ENCODE results near the gene LAPTM5. TPM values are rescaled to one million over a fixed set of nuclear protein-coding genes. Genes with fewer than 3 reads are reported as not detected.

The LAPTM5 gene
- total RNA-seq, 1 experiment from 2014 or later = 1.5 TPM

DNA sequence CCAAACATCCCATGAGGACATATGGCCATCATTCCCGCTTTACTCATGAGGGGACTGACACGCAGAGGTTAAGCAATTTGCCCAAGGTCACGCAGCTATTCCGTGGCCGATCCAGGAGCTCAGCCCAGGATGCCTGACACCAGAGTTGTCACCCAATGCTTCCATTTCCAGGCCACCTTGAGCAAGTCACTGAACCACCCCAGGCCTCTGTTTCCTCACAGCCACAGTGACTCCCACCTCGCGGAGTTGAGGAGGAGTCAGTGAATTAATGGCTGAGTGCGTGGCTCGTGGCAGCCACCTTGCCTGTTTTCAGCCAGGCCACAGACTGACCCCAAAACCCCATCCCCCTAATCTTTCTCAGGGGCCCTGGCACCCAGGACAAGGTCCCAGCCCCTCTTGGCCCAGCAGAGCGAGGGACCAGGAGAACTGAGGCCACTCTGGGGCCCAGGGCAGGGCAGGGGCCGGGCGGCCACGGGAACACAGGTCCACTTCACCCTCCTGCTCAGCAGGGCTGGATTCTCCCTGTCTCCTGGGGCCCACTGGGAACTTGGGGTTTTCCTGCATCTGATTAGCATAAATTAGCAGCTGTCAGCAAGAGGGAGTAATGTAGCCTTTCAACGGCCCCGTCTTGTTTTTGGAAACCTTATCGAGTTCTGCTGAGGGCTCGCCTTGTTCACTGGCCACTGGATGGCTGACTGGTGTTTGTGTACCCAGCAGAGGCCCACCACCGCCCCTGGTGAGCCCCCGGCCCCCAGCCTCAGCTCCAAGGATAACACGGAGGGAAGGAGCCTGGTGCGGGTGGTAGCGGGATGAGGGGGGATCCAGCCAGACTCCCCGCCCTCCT, 19.7 kb upstream of the LAPTM5 start:
- DNase-seq (ENCODE audit: low read depth, low spot score) = no peak
- no peak for ATAC-seq
- H3K4me2 ChIP-seq (ENCODE audit: low read length) = no peak overlapping the region
- BruUV-seq (replicated peaks) = no TSS peak
- H3K9me2 ChIP-seq (ENCODE audit: insufficient read depth) = no peaks in the 10 kb centered on the region
- H3K79me2 ChIP-seq (ENCODE audit: insufficient read depth, low read length) = no peaks in the 10 kb centered on the region
- intact Hi-C loops (cut with micrococcal nuclease) = no loop called here
- no peaks in the 10 kb centered on the region for H3K9me3 ChIP-seq (ENCODE audit: control insufficient read depth in 1 of 2, insufficient read depth in 1 of 2, low read depth in 1 of 2, low read length in 2 of 2)
- peaks cover 0 to 20% of the 10 kb centered on the region in 2 experiments; a peak in 3 of 4 replicates for H3K4me1 ChIP-seq (ENCODE audit: control insufficient read depth in 1 of 2, insufficient read depth in 2 of 2, low read length in 2 of 2)
- H4K20me1 ChIP-seq (ENCODE audit: insufficient read depth) = no peaks in the 10 kb centered on the region
- ChIA-PET CTCF (interaction anchor here (3.9 to 4.7 kb wide), 3 partner anchors 51 to 133 kb away, joined by 49 to 210 read pairs (median 59); partner anchors contain the start of gene MATN1), RAD21 (ENCODE audit: low non-redundant PET in 1 of 2, low total read pairs in 2 of 2, uncharacterized antibody in 2 of 2, unreplicated experiment in 2 of 2) (interaction anchor here (3.2 to 3.4 kb wide), 2 partner anchors 58 kb away, joined by 35 to 39 read pairs; no protein-coding TSS in a partner anchor), POLR2A (interaction anchor here (3.2 kb wide), 1 partner anchor 58 kb away, joined by 43 read pairs; no protein-coding TSS in a partner anchor)
- no peak overlapping the region for H3K9ac ChIP-seq (ENCODE audit: low read length)
- H3K27ac ChIP-seq (ENCODE audit: low read depth, low read length) = no peak overlapping the region
- no peaks in the 10 kb centered on the region for H3K27me3 ChIP-seq (ENCODE audit: insufficient read depth, low read length)
- TF ChIP-seq YY1 (IDR thresholded peaks at IDR 0.05; ENCODE audit: extremely low read depth, insufficient replicate concordance, low read depth, low read length) = no peak
- no peak for TF ChIP-seq JUND (IDR thresholded peaks at IDR 0.05)
- no peak for TF ChIP-seq CBX3 (IDR thresholded peaks at IDR 0.05; ENCODE audit: low read depth)
- TF ChIP-seq, protein P1, sequence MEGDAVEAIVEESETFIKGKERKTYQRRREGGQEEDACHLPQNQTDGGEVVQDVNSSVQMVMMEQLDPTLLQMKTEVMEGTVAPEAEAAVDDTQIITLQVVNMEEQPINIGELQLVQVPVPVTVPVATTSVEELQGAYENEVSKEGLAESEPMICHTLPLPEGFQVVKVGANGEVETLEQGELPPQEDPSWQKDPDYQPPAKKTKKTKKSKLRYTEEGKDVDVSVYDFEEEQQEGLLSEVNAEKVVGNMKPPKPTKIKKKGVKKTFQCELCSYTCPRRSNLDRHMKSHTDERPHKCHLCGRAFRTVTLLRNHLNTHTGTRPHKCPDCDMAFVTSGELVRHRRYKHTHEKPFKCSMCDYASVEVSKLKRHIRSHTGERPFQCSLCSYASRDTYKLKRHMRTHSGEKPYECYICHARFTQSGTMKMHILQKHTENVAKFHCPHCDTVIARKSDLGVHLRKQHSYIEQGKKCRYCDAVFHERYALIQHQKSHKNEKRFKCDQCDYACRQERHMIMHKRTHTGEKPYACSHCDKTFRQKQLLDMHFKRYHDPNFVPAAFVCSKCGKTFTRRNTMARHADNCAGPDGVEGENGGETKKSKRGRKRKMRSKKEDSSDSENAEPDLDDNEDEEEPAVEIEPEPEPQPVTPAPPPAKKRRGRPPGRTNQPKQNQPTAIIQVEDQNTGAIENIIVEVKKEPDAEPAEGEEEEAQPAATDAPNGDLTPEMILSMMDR (IDR thresholded peaks at IDR 0.05 in 2 of 3, conservative IDR thresholded peaks at IDR 0.05 in 1 of 3; ENCODE audit: borderline replicate concordance in 1 of 3, insufficient read depth in 1 of 3, low read depth in 2 of 3, low read length in 2 of 3) = no peak
- TF ChIP-seq TCF7L2 (IDR thresholded peaks at IDR 0.05; ENCODE audit: borderline replicate concordance, extremely low read depth, insufficient read depth, insufficient read length) = no peak
- TF ChIP-seq, protein P2, sequence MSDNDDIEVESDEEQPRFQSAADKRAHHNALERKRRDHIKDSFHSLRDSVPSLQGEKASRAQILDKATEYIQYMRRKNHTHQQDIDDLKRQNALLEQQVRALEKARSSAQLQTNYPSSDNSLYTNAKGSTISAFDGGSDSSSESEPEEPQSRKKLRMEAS (IDR thresholded peaks at IDR 0.05) = no peak
- TF ChIP-seq EZH2phosphoT487 (IDR thresholded peaks at IDR 0.05; ENCODE audit: borderline replicate concordance) = no peak
- no peak for TF ChIP-seq ZFX (IDR thresholded peaks at IDR 0.05)
- TF ChIP-seq ELF1 (IDR thresholded peaks at IDR 0.05; ENCODE audit: borderline replicate concordance, low read depth) = no peak
- no peak for TF ChIP-seq SRF (IDR thresholded peaks at IDR 0.05; ENCODE audit: low read depth)
- TF ChIP-seq EZH2 (IDR thresholded peaks at IDR 0.05) = no peak
- no peak for TF ChIP-seq POLR2AphosphoS5 (IDR thresholded peaks at IDR 0.05; ENCODE audit: low read depth, low read length)
- H3K4me3 ChIP-seq (replicated peaks in 1 of 2; ENCODE audit: low read depth in 1 of 2, low read length in 2 of 2) = no peak overlapping the region
- no peak overlapping the region for H2AFZ ChIP-seq (ENCODE audit: low read depth, low read length, poor library complexity, severe bottlenecking)
- H3K36me3 ChIP-seq (ENCODE audit: control insufficient read depth in 1 of 2, insufficient read depth in 2 of 2, low read length in 2 of 2) = no peaks in the 10 kb centered on the region

Measured in HCT116 (cell line).